K562 (cell line): ENCODE measurements around the gene RIPOR2. TPM values are rescaled to one million over a fixed set of nuclear protein-coding genes. Genes with fewer than 3 reads are reported as not detected.

ENCODE experiments used
- ATAC-seq: fragments of 200-7000 bp; cut with Tn5 transposase; 3 replicates; pipeline ENCODE4 v1.9.1; 2020; ENCODE audit warnings: moderate library complexity
- BruUV-seq: library from RNA; stranded (reverse); fragments of 400-500 nt; replicated peaks from 2 replicates; lab custom pipeline; 2021; lab: Mats Ljungman, UMichigan
- CTCF ChIA-PET: fragments of 300-600 bp; formaldehyde crosslinking; extraction: SDS; loops from one replicate; lab custom pipeline; 2021; ENCODE audit warnings: low intra/inter-chr PET ratio; lab: Yijun Ruan, JAX
- POLR2A ChIA-PET: fragments of 300-600, 350-650 bp; sonication (Branson Sonifier 250); formaldehyde crosslinking; extraction: SDS; loops from one replicate; lab custom pipeline; 2021; ENCODE audit warnings: antibody characterized with exemption, inconsistent platforms; lab: Yijun Ruan, JAX
- DNase-seq, 4 experiments: peaks; one replicate each; pipeline versions ENCODE4 v3.0.0 to v3.0.0-alpha.2; 2011 to 2018; ENCODE audit warnings: low spot score in 3 of 4, mixed read lengths in 3 of 4; ENCODE audit errors: extremely low read depth in 1 of 4
- FAIRE-seq: peaks from 2 replicates; lab custom pipeline; 2011; peaks lifted over from hg19 to GRCh38; lab: Jason Lieb, UNC
- H2AFZ ChIP-seq: 2 replicates; pipeline ENCODE4 v1.6.0; 2011; ENCODE audit warnings: low read depth, low read length, control low read depth, inconsistent platforms
- H3K27ac ChIP-seq: fragments of 200-600 bp; 3 replicates; pipeline ENCODE4 v1.8.0; 2011; ENCODE audit warnings: low read depth, mild to moderate bottlenecking, control low read depth, inconsistent platforms, low read length, moderate library complexity, mixed read lengths; ENCODE audit errors: extremely low read depth
- H3K27me3 ChIP-seq, 2 experiments: fragments of 300-600 bp in 1 of 2; 2 replicates in 1 of 2; 3 replicates in 1 of 2; pipeline versions ENCODE4 v1.6.0 to v1.8.0; 2011; ENCODE audit warnings: inconsistent platforms in 2 of 2, low read length in 2 of 2, mild to moderate bottlenecking in 1 of 2, mixed read lengths in 1 of 2, moderate library complexity in 1 of 2; ENCODE audit not compliant: control insufficient read depth in 2 of 2, insufficient read depth in 2 of 2
- H3K36me3 ChIP-seq: fragments of 300-600 bp; 3 replicates; pipeline ENCODE4 v1.8.0; 2011; ENCODE audit warnings: mild to moderate bottlenecking, low read length, inconsistent platforms; ENCODE audit not compliant: control insufficient read depth, insufficient read depth
- H3K4me1 ChIP-seq, 2 experiments: fragments of 200-600 bp in 1 of 2; replicated peaks in 1 of 2; 2 replicates in 1 of 2; 3 replicates in 1 of 2; pipeline versions ENCODE4 v1.5.1 to v1.8.0; 2011; ENCODE audit warnings: inconsistent platforms in 2 of 2, low read length in 2 of 2, mild to moderate bottlenecking in 1 of 2, mixed read lengths in 1 of 2, moderate library complexity in 1 of 2; ENCODE audit not compliant: control insufficient read depth in 2 of 2, insufficient read depth in 2 of 2
- H3K4me2 ChIP-seq: 2 replicates; pipeline ENCODE4 v1.6.1; 2011; ENCODE audit warnings: low read length, control low read depth, inconsistent platforms, mixed read lengths; ENCODE audit not compliant: insufficient read depth
- H3K4me3 ChIP-seq: fragments of 200-600 bp; sonication (generic), shearing (Covaris generic); 2 replicates; pipeline ENCODE4 v1.5.1; 2016; ENCODE audit warnings: control low read depth, inconsistent platforms
- H3K79me2 ChIP-seq: fragments of 200-600 bp; 3 replicates; pipeline ENCODE4 v1.8.0; 2011; ENCODE audit warnings: low read length, inconsistent platforms; ENCODE audit not compliant: control insufficient read depth, insufficient read depth
- H3K9ac ChIP-seq, 2 experiments: 2 replicates each; pipeline versions ENCODE4 v1.6.0 to v1.6.1; 2011; ENCODE audit warnings: low read depth in 2 of 2, low read length in 2 of 2, control low read depth in 1 of 2, inconsistent platforms in 1 of 2, mild to moderate bottlenecking in 1 of 2, mixed read lengths in 1 of 2; ENCODE audit not compliant: insufficient read depth in 1 of 2
- H3K9me1 ChIP-seq: one replicate; pipeline ENCODE4 v1.6.0; 2011; ENCODE audit warnings: inconsistent platforms, mild to moderate bottlenecking, low read length, moderate library complexity; ENCODE audit not compliant: control insufficient read depth, insufficient read depth
- H3K9me3 ChIP-seq: replicated peaks from 2 replicates; pipeline ENCODE4 v1.5.1; 2011; ENCODE audit warnings: low read depth, low read length, inconsistent platforms; ENCODE audit not compliant: control insufficient read depth, insufficient read depth
- H4K20me1 ChIP-seq: replicated peaks from 2 replicates; pipeline ENCODE4 v1.6.1; 2011; ENCODE audit warnings: low read length, inconsistent platforms, mixed read lengths; ENCODE audit not compliant: control insufficient read depth, insufficient read depth
- EWSR1 ChIP-seq: fragments of 450-650 bp; IDR thresholded peaks from 2 replicates; pipeline ENCODE4 v1.6.1; 2018; ENCODE audit warnings: borderline replicate concordance, mild to moderate bottlenecking, low read depth, moderate library complexity; ENCODE audit not compliant: partially characterized antibody
- RNF2 ChIP-seq: sonication (generic); IDR thresholded peaks from 2 replicates; pipeline ENCODE4 v1.6.1; 2016
- TAF9B ChIP-seq: fragments of 450-650 bp; IDR thresholded peaks from 2 replicates; pipeline ENCODE4 v1.6.1; 2018; ENCODE audit warnings: mild to moderate bottlenecking; ENCODE audit not compliant: partially characterized antibody
- WGBS: fragments of 100-300 bp; shearing (Covaris generic); methylation state at CpG from one replicate; pipeline ENCODE4 v1.1.6; 2016; ENCODE audit warnings: low coverage, mixed read lengths; ENCODE audit not compliant: insufficient coverage; ENCODE audit errors: missing lambda C conversion rate; 5-methylcytosine and 5-hydroxymethylcytosine counted together
- in situ Hi-C: fragments of 300-500 bp; cut with MboI; formaldehyde crosslinking; loops from 4 replicates; pipeline ENCODE4 v1.15.0; 2018; ENCODE audit warnings: inconsistent platforms, mixed read lengths
- intact Hi-C: fragments of 100-400 bp; cut with micrococcal nuclease; formaldehyde crosslinking; loops from 2 replicates; pipeline ENCODE4 v1.14.2; 2022
- polyA plus RNA-seq, 8 experiments: library from polyadenylated mRNA; depleted of rRNA in 4 of 8; stranded (reverse) in 5 of 8; unstranded in 3 of 8; fragments of >200 nt; fragmentation: Nextera tagmentation in 2 of 8; fragmentation: Illumina TruSeq in 1 of 8; extraction: Ambion mirVana in 2 of 8; extraction: Trizol in 1 of 8; gene quantifications; 2 replicates each; pipeline versions ENCODE4 v1.2.1 to v1.2.3, GENCODE V29; 2011 to 2014; ENCODE audit warnings: inconsistent platforms in 1 of 8, missing spikeins in 1 of 8
- total RNA-seq, 7 experiments: library from RNA; depleted of rRNA in 6 of 7; stranded (reverse); fragments of >200 nt in 6 of 7; fragmentation: Illumina TruSeq in 2 of 7; extraction: Trizol in 2 of 7; gene quantifications; 2 replicates each; pipeline versions ENCODE4 v1.2.1 to v1.2.3, GENCODE V29; 2011 to 2021; ENCODE audit warnings: low replicate concordance in 1 of 7
- TF ChIP-seq, protein P1 (sequence below): fragments of 250-450 bp; sonication (Bioruptor Pico); IDR thresholded peaks from 2 replicates; pipeline ENCODE4 v1.5.0; 2021; ENCODE audit warnings: mild to moderate bottlenecking, borderline replicate concordance

The RIPOR2 gene
- total and polyA plus RNA-seq, 9 of the 15 experiments (the other 6 are each of a cell fraction or from before 2014, with no cell fraction given) = 0.04 to 1.0 (median 0.47) TPM; not detected in 2

DNA sequence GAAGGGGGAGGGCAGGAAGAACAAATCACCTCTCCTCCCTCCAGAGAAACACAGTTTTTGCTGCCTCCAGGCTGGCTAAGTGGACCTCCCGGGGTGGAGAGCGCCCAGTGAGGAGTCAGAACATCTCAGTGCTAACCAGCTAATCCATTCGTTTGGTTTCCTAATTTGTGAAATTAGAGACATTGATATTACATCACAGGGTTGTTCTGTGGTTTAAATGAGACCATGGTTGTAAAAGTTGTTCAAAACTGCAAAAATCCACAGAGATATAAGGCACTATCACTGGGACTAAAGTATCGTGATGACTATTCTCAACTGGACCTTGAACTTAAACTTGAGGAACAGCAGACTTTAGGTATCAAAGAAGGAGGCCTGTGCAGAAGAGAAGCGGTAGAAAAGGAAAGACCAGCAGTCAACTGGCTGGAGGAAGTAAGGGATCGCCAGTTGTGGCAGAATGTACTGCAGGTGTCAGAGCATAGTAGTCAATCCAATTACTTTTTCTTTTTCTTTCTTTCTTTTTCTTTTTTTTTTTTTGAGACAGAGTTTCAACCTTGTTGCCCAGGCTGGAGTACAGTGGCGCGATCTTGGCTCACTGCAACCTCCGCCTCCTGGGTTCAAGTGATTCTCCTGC lies 33.9 kb downstream of the RIPOR2 start:
- H3K27ac ChIP-seq = no peak overlapping the region
- H2AFZ ChIP-seq = no peak overlapping the region
- POLR2A ChIA-PET = no interaction called here
- no peak overlapping the region for H3K4me3 ChIP-seq
- 0% methylated on average over 6 of the region's 9 CpGs for WGBS
- intact Hi-C loops = no loop called here
- in situ Hi-C loops = no loop called here
- no peaks in the 10 kb centered on the region for H3K9me3 ChIP-seq
- H3K36me3 ChIP-seq = no peaks in the 10 kb centered on the region
- FAIRE-seq = no peak
- CTCF ChIA-PET = no interaction called here
- peaks cover 4% of the 10 kb centered on the region; the same call in 1 of the 2 replicates for H4K20me1 ChIP-seq
- BruUV-seq = no TSS peak
- no peak overlapping the region for H3K4me2 ChIP-seq
- DNase-seq = no peak
- no peak for ATAC-seq
- H3K9me1 ChIP-seq = no peaks in the 10 kb centered on the region
- H3K9ac ChIP-seq = no peak overlapping the region
- TF ChIP-seq RNF2 (peak; percentile 32; the same call in 1 of the 2 replicates), EWSR1 (no peak)
- no peaks in the 10 kb centered on the region for H3K4me1 ChIP-seq
- no peaks in the 10 kb centered on the region for H3K79me2 ChIP-seq
- peaks cover 28 to 29% of the 10 kb centered on the region in 2 experiments; a peak in 4 of 5 replicates for H3K27me3 ChIP-seq

DNA sequence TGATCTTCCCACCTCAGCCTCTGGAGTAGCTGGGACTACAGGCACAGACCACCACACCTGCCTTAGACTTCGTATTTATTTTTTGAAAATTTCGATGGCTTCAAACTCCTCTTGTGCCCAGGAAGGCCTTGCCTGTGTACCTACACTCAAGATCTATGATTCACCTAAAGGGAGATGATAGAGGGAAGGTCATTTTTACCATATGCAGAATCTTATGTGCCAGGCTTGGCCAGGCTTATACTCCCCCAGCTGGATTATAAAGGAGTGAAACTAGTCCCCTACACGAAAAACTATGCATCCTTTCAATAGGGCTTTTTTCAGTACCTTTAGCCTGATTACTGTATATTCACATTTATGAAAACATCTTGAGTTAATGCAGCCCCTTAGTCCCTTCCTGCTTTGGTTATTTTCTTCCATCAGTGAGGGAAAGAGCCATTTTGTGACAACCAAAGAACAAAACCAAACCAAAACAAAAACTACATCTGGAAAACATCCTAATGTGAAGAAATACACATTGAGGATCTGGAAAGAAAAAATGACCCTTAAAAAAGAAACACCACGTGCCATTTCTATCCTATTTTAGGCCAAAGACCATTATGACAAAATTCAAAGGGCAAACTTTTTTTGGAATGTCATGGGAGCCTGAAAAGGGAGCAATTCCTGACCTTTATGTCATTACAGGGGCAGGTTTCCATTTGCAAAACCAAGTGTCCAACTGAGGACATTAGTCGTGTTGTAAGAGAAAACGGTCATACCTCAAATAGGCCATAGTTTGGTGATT lies 34.7 kb downstream of the RIPOR2 start:
- DNase-seq = no peak
- Histone ChIP-seq H3K4me3 (no peak overlapping the region), H3K79me2 (no peaks in the 10 kb centered on the region), H3K9me3 (no peaks in the 10 kb centered on the region), H4K20me1 (peaks cover 4% of the 10 kb centered on the region; the same call in 1 of the 2 replicates), H3K4me2 (no peak overlapping the region), H3K27ac (no peak overlapping the region), H3K36me3 (no peaks in the 10 kb centered on the region), H3K27me3 (peaks cover 28 to 30% of the 10 kb centered on the region in 2 experiments; a peak in 4 of 5 replicates), H3K9me1 (no peaks in the 10 kb centered on the region), H3K9ac (no peak overlapping the region), H2AFZ (no peak overlapping the region), H3K4me1 (no peaks in the 10 kb centered on the region)
- FAIRE-seq = no peak
- ChIA-PET CTCF (no interaction called here), POLR2A (no interaction called here)
- intact Hi-C loops = no loop called here
- no peak for ATAC-seq
- no TSS peak for BruUV-seq
- in situ Hi-C loops = no loop called here
- WGBS = 0% methylated on average over 6 of the region's 6 CpGs
- no peak for TF ChIP-seq TAF9B
- TF ChIP-seq, protein P1, sequence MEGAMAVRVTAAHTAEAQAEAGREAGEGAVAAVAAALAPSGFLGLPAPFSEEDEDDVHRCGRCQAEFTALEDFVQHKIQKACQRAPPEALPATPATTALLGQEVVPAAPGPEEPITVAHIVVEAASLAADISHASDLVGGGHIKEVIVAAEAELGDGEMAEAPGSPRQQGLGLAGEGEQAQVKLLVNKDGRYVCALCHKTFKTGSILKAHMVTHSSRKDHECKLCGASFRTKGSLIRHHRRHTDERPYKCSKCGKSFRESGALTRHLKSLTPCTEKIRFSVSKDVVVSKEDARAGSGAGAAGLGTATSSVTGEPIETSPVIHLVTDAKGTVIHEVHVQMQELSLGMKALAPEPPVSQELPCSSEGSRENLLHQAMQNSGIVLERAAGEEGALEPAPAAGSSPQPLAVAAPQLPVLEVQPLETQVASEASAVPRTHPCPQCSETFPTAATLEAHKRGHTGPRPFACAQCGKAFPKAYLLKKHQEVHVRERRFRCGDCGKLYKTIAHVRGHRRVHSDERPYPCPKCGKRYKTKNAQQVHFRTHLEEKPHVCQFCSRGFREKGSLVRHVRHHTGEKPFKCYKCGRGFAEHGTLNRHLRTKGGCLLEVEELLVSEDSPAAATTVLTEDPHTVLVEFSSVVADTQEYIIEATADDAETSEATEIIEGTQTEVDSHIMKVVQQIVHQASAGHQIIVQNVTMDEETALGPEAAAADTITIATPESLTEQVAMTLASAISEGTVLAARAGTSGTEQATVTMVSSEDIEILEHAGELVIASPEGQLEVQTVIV = no peak
